SK-N-SH treated with all-trans-retinoic acid at 6 μM for 48 hours (cell line): ENCODE results near the gene SETDB1.

Experiments
- ARNTL ChIP-seq: fragments of 450-650 bp; formaldehyde crosslinking; IDR thresholded peaks from 2 replicates; pipeline ENCODE4 v1.5.0; 2020; ENCODE audit warnings: low read depth, mild to moderate bottlenecking, moderate library complexity, borderline replicate concordance
- BACH2 ChIP-seq: fragments of 250-450 bp; sonication (Bioruptor Pico); IDR thresholded peaks from 2 replicates; pipeline ENCODE4 v1.9.0; 2021; ENCODE audit warnings: mild to moderate bottlenecking, borderline replicate concordance
- CREB5 ChIP-seq: fragments of 250-450 bp; sonication (Bioruptor Pico); IDR thresholded peaks from 2 replicates; pipeline ENCODE4 v1.5.1; 2020; ENCODE audit warnings: low read depth, mild to moderate bottlenecking, moderate library complexity
- GLIS3 ChIP-seq: fragments of 250-450 bp; sonication (Bioruptor Pico); IDR thresholded peaks from 2 replicates; pipeline ENCODE4 v1.5.0; 2020; ENCODE audit warnings: mild to moderate bottlenecking, moderate library complexity
- ISL1 ChIP-seq: fragments of 250-450 bp; sonication (Bioruptor Pico); IDR thresholded peaks from 2 replicates; pipeline ENCODE4 v2.1.2; 2022; ENCODE audit warnings: mild to moderate bottlenecking, moderate library complexity
- PATZ1 ChIP-seq: fragments of 250-450 bp; sonication (Bioruptor Pico); IDR thresholded peaks from 2 replicates; pipeline ENCODE4 v1.8.0; 2020; ENCODE audit warnings: mild to moderate bottlenecking, moderate library complexity, borderline replicate concordance
- PPARA ChIP-seq: fragments of 250-450 bp; sonication (Bioruptor Pico); IDR thresholded peaks from 2 replicates; pipeline ENCODE4 v1.5.0; 2020; ENCODE audit warnings: mild to moderate bottlenecking, borderline replicate concordance
- SNAI2 ChIP-seq: fragments of 250-450 bp; sonication (Bioruptor Pico); IDR thresholded peaks from 2 replicates; pipeline ENCODE4 v1.5.0; 2020; ENCODE audit warnings: mild to moderate bottlenecking, moderate library complexity
- ZC3H10 ChIP-seq: fragments of 250-450 bp; sonication (Bioruptor Pico); IDR thresholded peaks from 2 replicates; pipeline ENCODE4 v1.5.1; 2021; ENCODE audit warnings: mild to moderate bottlenecking, moderate library complexity
- ZFP30 ChIP-seq: fragments of 450-650 bp; formaldehyde crosslinking; IDR thresholded peaks from 2 replicates; pipeline ENCODE4 v1.5.0; 2022; ENCODE audit warnings: mild to moderate bottlenecking, moderate library complexity

GRCh38 chr1:150992626-150993025 lies 66.5 kb downstream of the SETDB1 start:
- TF ChIP-seq ZFP30 (CRISPR knock-in tag) (no peak), ARNTL (CRISPR knock-in tag) (no peak), GLIS3 (CRISPR knock-in tag) (no peak), ISL1 (no peak), CREB5 (no peak), BACH2 (CRISPR knock-in tag) (no peak), PATZ1 (CRISPR knock-in tag) (no peak), PPARA (CRISPR knock-in tag) (no peak), SNAI2 (no peak), ZC3H10 (CRISPR knock-in tag) (no peak)
